ENCODE measurements around the gene ZEB2. TPM values are rescaled to one million over a fixed set of nuclear protein-coding genes. Genes with fewer than 3 reads are reported as not detected.
"Not testable (repeated sequence)": the region's sequence is repeated elsewhere in the genome, so short reads cannot be mapped to it uniquely, and the experiment has no call there.

ZEB2 gene
- total RNA-seq, 1 experiment from 2014 or later: not detected

DNA sequence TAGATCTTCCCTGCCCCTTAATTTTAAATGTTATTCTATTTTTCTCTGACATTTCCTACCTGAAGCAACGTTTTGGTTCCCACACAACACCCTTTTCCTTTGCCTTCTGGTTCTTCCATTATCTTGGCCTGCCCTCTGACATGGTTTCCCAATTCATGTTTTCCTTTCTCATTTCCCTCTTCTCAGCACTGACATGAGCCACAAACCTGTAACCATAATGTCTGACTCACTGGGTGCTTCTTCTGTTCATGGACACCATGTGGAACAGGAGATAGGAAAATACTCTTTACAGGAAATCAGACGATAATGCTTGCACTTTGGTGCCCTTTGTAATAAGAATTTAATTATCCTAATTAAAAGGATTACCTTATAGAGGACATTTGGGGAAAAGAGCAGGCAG is 142.0 kb downstream of the ZEB2 start:
- DNase-seq (ENCODE audit: low spot score): no peak
- in situ Hi-C loops (cut with HindIII; ENCODE audit: low sequenced_read_pairs): no loop called here

DNA sequence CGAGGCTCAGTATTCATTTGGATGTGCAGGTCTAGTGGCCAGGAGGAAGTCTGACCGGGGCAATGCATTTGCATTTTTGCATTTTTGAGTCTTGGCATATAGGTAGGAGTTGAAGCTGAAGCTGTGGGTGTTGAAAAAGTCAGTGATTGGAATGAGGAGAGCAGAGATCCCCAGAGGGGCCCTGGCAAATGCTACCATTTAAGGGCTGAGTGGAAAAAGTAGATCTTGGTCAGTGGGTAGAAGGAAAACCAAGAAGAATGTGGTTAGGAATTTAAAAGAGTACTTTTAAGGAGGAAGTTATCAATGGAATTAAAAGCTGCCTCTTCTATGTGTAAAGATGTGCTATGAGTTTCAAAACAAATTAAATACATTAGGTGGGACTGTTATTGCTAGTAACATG is 143.0 kb downstream of the ZEB2 start:
- in situ Hi-C loops (cut with HindIII; ENCODE audit: low sequenced_read_pairs): no loop called here

DNA sequence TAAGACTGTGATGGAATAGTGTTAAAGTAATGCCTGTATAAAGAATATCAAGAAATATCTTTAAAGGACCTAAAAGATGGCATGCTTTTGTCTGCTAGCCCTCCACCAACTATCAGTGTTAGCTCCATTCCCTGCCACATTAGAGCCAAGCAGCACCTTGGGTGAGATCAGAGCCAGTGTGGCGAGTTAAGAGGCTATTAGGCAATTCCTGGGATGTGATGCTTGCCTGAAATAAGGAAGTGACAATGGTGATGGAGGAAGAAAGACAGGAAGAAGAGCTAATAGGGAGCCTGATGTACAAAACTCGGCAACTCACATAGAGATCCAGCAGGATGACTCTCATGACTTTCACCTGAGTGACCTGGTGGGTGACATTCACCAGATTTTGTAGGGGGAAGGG is 143.5 kb downstream of the ZEB2 start:
- DNase-seq (ENCODE audit: low spot score): no peak
- in situ Hi-C loops (cut with HindIII; ENCODE audit: low sequenced_read_pairs): no loop called here

More for the DNA sequence above, 143.0 kb downstream of the ZEB2 start:
- DNase-seq (ENCODE audit: low spot score): no peak

DNA sequence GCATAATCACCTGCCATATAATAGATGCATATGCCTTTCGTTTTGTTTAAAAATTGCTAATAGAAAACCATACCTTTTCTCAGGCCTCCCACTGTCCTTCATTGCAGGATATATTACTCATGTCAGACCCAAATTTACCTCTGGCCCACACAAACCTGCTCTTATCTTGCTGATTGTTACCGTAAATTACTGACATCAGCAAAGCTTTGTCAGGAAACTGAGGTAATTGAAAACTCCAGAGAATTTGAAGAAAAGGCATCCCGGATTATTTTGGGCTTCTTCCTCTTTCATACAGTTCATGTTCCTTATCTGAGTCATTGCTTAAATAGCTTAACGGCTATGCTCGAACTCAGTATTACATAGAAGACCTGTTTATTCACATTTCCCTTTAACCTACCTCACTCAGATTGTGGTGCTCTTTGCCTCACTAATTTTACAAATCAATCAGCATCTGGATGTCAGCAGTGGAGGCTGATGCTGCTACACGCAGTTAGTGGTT is 145.7 kb downstream of the ZEB2 start:
- in situ Hi-C loops (cut with HindIII; ENCODE audit: low sequenced_read_pairs): no loop called here
- no peak for DNase-seq (ENCODE audit: low spot score)

DNA sequence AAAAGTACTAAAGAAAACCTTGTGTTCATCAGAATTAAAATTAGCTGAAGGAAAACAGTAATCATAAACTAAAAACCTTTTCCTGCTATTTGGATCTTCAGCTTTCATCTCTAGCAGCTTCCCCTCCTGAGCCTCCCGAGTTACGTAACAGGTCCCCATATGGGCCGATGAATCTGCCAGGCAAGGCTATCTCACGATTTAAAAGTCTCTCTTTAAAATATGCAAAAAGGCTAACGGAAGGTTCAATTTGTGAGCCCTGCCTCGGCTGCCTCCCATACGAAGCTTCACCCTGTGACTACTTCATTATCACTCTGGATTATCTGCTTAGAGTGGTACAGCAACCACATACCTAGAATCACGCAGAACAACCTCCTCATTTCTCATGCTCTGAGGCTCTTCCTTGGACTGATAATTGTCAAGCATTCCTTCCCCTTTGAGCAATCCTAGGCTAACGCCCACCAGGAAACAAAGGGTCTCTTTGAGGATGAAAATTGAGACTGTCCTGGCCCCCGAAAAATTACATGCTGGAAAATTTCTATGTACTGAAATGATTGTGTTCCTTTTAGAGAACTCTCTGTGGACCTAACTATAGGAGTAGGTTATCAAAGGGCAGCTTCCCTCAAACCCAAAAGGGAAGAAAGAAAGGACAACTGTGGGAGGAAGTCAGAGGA is 147.4 kb downstream of the ZEB2 start:
- in situ Hi-C loops (cut with HindIII; ENCODE audit: low sequenced_read_pairs): no loop called here
- peak; percentile 29 for DNase-seq (ENCODE audit: low spot score)

DNA sequence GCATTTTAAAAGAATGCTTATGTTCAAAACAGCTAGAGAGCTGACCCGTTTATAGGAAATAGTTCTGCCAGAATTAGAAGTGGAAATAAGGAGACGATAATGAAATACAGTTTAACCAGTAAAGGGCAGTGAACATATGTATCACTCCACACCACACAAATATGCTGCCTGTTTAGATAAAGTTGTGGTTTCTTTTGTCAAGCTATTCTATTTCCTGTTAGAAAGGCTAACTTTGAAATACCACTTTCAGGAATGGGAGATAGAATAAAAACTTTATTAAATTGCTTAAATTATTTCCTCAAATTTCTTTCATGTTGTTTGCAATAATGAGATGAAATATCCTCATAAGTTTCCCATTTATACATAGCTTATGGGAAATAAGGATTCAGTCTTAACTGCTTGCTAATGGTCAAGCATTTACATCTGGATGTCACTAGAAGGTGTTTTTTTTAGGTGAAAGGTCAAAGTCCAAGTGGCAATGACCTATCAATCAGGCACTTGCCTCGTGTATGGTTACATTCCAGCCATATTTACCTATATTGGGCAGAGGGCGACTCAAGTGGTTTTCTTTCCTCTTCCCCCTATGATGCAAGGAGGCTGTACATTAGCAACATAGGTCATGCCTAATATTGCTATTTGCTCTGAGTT is 148.9 kb downstream of the ZEB2 start:
- in situ Hi-C loops (cut with HindIII; ENCODE audit: low sequenced_read_pairs): no loop called here
- DNase-seq (ENCODE audit: low spot score): no peak

DNA sequence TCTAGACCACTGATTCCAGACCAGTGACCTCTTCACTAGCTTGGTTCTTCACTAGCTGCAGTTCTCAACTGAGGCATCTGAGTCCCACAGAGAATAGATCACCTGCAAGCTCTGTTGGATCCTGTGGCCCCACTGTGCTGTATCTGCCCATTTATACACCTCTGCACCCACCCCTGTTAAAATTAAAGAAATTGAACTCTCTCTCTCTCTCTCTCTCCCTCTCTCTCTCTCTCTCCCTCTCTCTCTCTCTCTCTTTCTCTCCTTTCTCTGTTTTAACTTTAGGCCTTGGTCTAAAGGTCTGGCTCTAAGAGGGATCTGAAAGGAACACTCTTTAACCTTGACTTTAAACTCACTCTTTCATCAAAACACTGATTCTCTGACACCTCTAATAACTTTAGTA is 150.5 kb downstream of the ZEB2 start:
- DNase-seq (ENCODE audit: low spot score): no peak
- in situ Hi-C loops (cut with HindIII; ENCODE audit: low sequenced_read_pairs): no loop called here

DNA sequence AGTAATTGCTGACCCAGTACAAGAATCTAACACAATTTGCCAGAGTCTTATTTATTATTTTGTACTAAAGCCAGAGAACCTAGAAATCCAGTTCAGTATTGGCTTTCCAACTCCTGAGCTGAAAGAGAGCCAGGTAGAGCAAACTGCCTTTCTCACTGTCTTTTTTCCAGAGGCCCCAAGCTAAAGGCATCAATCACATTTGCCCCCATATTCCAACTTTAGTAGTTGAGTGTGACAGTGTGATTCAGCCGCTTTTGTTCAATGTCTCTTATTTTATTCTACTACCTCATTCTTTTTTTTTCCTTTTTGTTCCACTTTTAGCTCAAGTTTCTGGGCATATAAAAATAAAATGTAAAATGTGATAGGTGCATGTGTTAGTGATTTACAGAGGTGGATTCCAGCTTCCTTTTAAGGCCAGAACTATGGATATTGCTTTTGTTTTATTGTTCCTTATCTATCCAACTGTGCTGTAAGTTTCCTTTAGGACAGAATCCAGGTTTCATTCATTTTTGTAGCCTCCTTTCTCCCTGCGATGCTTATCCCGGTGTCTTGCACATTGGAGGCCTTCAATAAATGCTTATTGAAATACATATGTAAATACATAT is 153.0 kb downstream of the ZEB2 start:
- DNase-seq (ENCODE audit: low spot score): no peak
- in situ Hi-C loops (cut with HindIII; ENCODE audit: low sequenced_read_pairs): no loop called here

DNA sequence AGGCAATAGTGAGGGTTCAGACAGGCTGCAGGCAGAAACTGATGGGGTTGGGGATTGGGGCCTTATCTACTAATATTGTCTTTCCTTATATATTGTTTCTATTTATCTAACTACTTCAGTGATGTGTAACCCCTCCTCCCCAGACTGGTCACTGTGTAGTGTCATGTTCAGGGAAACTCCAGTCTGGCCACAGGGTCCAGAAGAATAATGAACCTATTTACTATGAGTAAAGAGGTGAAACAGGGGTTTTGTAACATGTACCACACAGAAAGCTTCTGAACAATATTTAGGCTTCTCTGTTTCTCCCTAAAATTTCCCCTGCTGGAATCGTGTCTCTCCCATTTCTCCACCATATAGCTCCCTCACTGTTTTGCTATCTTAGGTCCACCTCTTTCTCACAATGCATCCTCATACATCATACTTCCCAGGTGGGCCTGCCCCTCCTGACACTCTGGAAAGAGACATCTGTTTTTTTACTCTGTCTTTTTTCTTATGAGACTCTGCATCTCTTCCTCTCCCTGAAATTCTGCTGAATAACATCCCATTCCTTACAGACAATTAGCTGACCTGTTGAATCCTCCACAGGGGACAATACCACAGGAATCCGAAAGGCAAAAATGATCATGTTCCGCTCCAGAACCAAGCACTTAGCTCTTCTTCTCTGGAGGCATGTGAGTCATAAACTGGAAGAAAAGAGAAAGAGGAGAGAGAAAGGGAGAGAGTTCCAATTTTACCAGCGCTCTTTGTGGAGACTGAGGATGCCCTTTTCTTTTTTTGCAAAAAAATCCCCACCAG is 154.8 kb downstream of the ZEB2 start:
- in situ Hi-C loops (cut with HindIII; ENCODE audit: low sequenced_read_pairs): no loop called here
- no peak for DNase-seq (ENCODE audit: low spot score)

DNA sequence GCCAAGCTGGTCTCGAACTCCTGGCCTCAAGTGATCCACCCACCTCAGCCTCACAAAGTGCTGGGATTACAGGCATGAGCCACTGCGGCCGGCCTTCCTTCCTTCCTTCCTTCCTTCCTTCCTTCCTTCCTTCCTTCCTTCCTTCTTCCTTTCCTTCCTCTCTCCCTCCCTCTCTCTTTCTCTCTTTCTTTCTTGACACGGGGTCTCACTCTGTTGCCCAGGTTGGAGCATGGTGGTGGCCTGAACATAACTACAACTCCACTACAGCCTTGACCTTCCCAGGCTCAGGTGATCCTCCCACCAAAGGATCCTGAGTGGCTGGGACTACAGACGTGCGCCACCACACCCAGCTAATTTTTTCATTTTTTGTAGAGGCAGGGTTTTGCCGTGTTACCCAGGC is 155.7 kb downstream of the ZEB2 start:
- in situ Hi-C loops (cut with HindIII; ENCODE audit: low sequenced_read_pairs): not testable (repeated sequence)

DNA sequence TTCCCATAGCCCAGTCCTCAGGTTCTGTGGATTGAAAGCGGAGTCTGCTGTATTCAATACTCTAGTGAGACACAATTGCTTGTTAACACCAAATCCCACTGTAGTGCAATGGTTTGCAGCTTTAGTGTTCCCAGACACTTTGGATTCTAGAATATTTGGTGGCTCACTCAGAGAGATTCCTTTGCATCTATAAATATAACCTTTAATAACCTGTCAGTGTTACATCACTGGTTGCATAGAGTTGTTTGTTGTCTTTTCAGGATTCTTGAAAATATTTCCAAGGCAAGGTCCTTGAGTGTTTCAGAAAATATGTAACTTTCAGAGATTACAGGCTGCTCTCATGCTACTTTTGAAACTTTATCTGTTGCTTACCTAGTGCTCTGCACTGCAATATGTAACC is 157.5 kb downstream of the ZEB2 start:
- DNase-seq (ENCODE audit: low spot score): no peak
- in situ Hi-C loops (cut with HindIII; ENCODE audit: low sequenced_read_pairs): no loop called here

More for the DNA sequence above, 155.7 kb downstream of the ZEB2 start:
- DNase-seq (ENCODE audit: low spot score): not testable (repeated sequence)

DNA sequence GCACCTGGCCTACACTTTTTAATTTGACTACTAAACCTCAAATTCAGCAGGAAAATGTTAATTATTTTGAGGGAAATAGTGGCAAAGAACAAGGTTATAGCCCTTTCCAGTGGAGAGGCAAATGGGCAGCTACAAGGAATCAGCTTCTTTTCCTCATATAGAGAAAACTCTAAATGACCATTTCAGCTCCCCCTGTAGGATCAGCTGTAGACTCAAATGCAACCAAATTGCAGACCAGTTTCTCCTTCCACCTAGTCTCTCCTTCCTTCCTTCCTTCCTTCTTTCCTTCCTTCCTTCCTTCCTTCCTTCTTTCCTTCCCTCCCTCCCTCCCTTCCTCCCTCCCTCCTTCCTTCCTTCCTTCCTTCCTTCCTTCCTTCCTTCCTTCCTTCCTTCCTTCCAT is 158.2 kb downstream of the ZEB2 start:
- in situ Hi-C loops (cut with HindIII; ENCODE audit: low sequenced_read_pairs): no loop called here
- DNase-seq (ENCODE audit: low spot score): no peak

DNA sequence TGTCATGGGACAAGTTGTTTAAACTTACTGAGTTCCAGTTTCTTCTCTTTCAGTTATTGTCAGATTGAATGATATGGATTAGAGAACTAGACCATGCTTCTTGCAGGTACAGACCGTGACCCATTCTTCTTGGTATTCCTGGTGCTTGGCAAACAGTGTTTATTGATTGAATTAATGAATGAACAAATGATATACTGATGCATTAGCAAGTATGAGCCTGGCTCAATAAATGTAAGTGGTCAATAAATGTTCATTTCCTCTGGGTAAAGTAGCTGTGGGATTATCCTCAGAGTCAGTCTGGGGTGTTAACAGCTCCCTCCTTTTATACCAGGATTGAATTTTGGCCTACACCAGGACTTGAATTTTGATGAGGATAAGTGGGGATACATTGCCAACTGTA is 160.2 kb downstream of the ZEB2 start:
- in situ Hi-C loops (cut with HindIII; ENCODE audit: low sequenced_read_pairs): no loop called here
- DNase-seq (ENCODE audit: low spot score): no peak

DNA sequence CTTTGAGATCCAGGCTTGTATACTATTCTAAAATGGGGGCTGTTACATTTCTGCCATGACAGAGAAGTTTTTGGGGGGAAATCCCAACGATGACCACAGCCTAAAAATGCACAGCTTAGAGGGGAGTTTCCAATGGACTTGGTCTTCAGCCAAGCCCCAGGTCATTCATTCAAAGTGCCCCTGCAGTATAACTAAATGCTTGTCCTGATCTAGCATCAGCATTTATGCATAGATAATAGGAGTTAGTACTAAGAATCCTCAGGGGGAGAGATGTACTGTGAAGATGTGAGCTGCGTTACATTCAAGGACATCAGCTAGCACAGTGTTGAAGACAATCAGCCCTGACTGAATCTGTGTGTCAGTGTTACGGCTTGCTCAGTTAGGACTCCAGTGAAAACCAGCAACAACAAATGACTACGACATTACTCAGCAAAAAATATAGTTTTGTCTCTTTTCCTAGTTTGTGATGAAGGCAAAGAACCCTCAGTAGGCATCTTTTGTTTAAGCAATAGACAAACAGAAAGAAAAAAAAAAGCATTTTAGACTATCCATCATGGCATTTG is 160.9 kb downstream of the ZEB2 start:
- in situ Hi-C loops (cut with HindIII; ENCODE audit: low sequenced_read_pairs): no loop called here
- DNase-seq (ENCODE audit: low spot score): no peak

DNA sequence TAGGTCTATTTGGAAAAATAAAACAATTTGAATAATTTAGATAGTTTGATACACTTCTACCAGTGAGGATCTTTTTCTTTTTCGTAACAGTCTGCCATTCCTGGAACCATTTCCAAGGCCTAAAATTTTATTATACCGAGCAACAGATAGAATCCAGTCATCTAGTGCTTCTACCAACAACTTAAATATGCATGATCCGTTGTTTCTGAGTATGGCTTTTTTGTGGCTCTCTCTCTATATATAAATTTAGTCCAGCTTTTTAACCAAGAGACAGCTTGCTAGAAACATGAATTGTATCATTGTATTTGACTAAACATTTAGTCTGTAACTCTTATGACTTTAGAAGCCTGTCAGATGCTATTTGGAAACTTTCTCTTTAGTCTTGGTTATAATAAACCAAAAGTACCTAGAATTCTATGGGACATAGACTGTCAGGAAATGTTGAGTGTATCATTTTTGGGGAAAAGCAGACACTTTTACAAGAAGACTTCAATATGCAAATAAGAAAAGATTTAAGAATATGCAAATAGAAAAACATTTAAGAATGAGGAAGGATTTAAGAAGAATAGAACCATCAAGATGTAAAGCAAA is 161.4 kb downstream of the ZEB2 start:
- in situ Hi-C loops (cut with HindIII; ENCODE audit: low sequenced_read_pairs): no loop called here
- DNase-seq (ENCODE audit: low spot score): no peak

DNA sequence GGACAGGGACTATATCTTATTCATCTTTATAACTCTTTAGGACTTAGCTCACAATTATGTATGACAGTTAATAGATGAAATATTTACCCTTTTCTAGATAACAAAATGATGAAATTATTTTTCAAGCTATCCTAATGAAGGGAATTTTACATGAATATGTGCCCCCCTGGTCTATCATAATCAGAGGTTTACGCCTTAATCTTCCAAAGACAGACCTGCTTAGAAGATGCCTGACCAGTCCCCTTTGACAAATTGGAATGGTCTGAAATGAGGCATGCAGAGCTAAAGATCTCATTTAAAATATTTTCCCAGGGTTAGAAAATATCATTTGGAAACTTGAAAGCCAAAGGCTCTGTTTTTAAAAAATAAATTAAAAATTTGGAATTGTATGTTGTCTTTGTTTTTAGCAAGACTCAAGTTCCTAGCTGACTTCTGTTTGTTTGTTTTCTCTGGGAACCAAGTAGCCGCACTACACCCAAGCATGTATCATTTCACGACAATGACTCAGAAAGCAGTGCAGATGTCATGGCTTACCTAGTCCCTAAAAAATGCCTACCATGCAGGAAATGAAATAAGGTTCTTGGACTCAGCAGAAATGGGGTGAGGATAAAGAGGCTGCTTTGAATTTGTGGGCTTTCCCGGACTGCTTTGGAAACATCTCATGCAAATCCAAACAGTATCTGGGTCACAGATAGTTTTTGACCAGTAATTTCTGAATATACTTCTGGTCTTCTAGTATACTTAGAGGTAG is 162.1 kb downstream of the ZEB2 start:
- in situ Hi-C loops (cut with HindIII; ENCODE audit: low sequenced_read_pairs): no loop called here
- DNase-seq (ENCODE audit: low spot score): no peak

DNA sequence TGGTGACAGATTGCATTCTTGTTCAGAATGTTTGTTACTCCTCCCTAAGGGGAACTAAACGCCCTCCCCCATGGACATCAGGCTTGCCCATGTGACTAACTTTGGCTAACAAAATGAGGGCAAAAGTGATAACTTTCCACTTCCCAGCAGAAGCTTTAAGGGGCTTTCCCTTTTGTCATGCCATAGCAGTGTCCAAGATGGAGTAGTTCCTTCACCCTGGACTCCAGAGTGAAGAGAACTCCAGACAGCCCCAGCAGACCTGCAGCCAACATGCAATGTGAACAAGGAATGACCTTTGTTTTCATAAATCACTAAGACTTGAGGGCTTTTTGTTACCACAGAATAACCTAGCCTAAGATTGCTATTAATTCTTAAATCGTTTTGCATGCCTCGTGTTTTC is 163.5 kb downstream of the ZEB2 start:
- no peak for DNase-seq (ENCODE audit: low spot score)
- in situ Hi-C loops (cut with HindIII; ENCODE audit: low sequenced_read_pairs): no loop called here

DNA sequence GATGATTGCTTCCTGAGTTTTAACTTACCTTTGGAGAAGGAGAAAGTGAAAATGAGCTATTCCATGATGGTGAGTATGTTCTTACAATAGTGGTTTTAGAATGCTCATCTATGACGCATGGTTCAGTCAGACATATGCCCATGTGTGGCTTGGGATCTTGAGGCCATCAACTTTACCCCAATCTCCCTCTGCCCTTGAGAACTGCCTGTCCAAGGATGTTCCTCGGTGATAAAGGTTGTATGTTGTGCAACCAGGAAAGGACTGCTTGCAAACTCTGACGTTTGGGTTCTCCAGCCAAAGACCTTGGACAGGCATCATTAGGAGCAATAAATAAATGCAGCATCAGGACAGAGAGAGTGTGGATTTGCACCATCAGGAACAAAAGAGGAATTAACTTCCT is 165.0 kb downstream of the ZEB2 start:
- DNase-seq (ENCODE audit: low spot score): no peak
- in situ Hi-C loops (cut with HindIII; ENCODE audit: low sequenced_read_pairs): no loop called here

DNA sequence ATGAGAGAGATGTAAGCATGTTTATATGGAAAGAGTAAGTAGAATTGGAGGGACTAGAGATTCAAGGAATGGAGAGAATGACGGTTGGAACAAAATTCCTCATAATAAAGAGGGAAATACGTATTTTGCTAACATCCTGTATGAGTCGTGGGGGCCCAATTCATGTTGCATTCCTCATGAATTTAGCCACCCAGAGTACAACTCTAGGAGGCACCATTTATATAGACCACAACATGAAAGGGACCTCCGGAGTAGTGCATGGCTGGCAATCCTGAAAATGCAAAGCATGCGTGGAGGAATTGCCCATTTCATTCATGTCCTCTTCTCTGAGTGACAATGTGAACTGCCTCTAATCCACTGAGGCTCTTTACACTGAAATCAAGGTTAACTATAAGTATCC is 168.2 kb downstream of the ZEB2 start:
- in situ Hi-C loops (cut with HindIII; ENCODE audit: low sequenced_read_pairs): no loop called here
- no peak for DNase-seq (ENCODE audit: low spot score)

All from G401 (cell line).